K562 (cell line): Measurements from ENCODE around the gene ANKRD10.

Experiments
- ESRRA ChIP-seq: fragments of 450-650 bp; IDR thresholded peaks from 2 replicates; pipeline ENCODE4 v1.6.1; 2014; ENCODE audit warnings: low read depth, mild to moderate bottlenecking, moderate library complexity, borderline replicate concordance
- HDGF ChIP-seq: fragments of 450-650 bp; IDR thresholded peaks from 2 replicates; pipeline ENCODE4 v1.6.1; 2016
- POLR2A ChIP-seq: fragments of 450-650 bp; conservative IDR thresholded peaks from 2 replicates; pipeline ENCODE4 v1.6.1; 2016
- POLR2AphosphoS5 ChIP-seq: IDR thresholded peaks from 2 replicates; pipeline ENCODE4 v1.6.1; 2011; ENCODE audit warnings: mild to moderate bottlenecking, low read depth, low read length, moderate library complexity; ENCODE audit not compliant: control insufficient read depth, insufficient read depth
- SPI1 ChIP-seq: IDR thresholded peaks from 2 replicates; pipeline ENCODE4 v1.6.1; 2011; ENCODE audit warnings: low read depth, low read length, control low read depth, borderline replicate concordance
- ZC3H4 ChIP-seq: sonication (generic); formaldehyde crosslinking; IDR thresholded peaks from 2 replicates; pipeline ENCODE4 v1.9.0; 2021; ENCODE audit warnings: missing genetic modification reagents, borderline replicate concordance
- ZFP1 ChIP-seq: fragments of 450-650 bp; formaldehyde crosslinking; IDR thresholded peaks from 2 replicates; pipeline ENCODE4 v1.4.0; 2020; ENCODE audit warnings: mild to moderate bottlenecking, mixed read lengths
- ZNF133 ChIP-seq: fragments of 250-450 bp; sonication (Bioruptor Pico); IDR thresholded peaks from 2 replicates; pipeline ENCODE4 v1.4.0; 2020; ENCODE audit warnings: mild to moderate bottlenecking
- TF ChIP-seq, protein P1 (sequence below): fragments of 250-450 bp; sonication (Bioruptor Pico); IDR thresholded peaks from 2 replicates; pipeline ENCODE4 v1.5.0; 2020; ENCODE audit warnings: mild to moderate bottlenecking, borderline replicate concordance
- TF ChIP-seq, protein P2 (sequence below): sonication (generic); formaldehyde crosslinking; IDR thresholded peaks from 2 replicates; pipeline ENCODE4 v1.8.0; 2022; ENCODE audit warnings: mild to moderate bottlenecking, low read depth, missing genetic modification reagents
- TF ChIP-seq, protein P3 (sequence below), 2 experiments: fragments of 450-650 bp; IDR thresholded peaks; 2 replicates each; pipeline ENCODE4 v1.6.1; 2018; ENCODE audit warnings: mild to moderate bottlenecking in 2 of 2, low read depth in 1 of 2; ENCODE audit not compliant: partially characterized antibody in 2 of 2
- TF ChIP-seq, protein P4 (sequence below), 3 experiments: IDR thresholded peaks in 2 of 3; conservative IDR thresholded peaks in 1 of 3; 2 replicates each; pipeline ENCODE4 v1.5.1; 2011 to 2012; ENCODE audit warnings: low read length in 3 of 3, mild to moderate bottlenecking in 3 of 3, control low read depth in 2 of 3, improper control_type of control experiment in 1 of 3, inconsistent platforms in 1 of 3, low read depth in 1 of 3, mixed read lengths in 1 of 3, moderate library complexity in 1 of 3; ENCODE audit not compliant: insufficient read depth in 2 of 3

DNA sequence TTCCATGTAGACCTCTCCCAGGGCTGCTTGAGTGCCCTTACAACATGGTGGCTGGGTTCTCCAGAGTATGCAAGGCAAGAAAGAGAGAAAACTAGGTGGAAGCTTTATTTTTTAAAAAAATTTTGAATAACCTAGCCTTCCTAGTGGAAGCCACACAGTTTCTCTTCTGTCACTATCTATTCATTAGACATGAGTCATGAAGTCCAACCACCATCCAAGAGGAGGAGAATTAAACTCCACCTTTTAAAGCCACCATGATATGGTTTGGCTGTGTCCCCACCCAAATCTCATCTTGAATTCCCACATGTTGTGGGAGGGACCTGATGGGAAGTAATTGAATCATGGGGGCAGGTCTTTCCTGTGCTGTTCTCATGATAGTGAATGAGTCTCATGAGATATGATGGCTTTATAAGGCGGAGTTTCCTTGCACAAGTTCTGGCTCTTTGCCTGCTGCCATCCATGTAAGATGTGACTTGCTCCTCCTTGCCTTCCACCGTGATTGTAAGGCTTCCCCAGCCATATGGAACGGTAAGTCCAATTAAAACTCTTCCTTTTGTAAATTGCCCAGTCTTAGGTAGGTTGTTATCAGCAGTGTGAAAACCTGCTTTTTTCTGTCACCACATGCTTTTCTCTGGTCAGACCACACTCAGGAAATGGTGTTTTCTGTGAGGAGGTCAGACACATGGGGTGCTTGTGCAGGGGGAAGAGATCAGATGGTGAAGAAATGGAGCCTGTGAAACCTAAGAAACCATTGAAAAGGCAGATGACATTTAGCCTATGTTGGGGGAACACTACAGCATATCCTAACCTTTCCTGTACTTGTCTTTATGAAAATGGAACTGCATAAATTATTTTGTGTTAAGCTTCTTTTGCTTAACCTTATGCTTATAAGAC, 57.7 kb downstream of the ANKRD10 start:
- TF ChIP-seq POLR2A (no peak), SPI1 (no peak), HDGF (no peak), ZC3H4 (CRISPR knock-in tag) (no peak), POLR2AphosphoS5 (no peak), ESRRA (no peak), ZFP1 (CRISPR knock-in tag) (no peak), ZNF133 (CRISPR knock-in tag) (no peak)
- TF ChIP-seq, protein P1, sequence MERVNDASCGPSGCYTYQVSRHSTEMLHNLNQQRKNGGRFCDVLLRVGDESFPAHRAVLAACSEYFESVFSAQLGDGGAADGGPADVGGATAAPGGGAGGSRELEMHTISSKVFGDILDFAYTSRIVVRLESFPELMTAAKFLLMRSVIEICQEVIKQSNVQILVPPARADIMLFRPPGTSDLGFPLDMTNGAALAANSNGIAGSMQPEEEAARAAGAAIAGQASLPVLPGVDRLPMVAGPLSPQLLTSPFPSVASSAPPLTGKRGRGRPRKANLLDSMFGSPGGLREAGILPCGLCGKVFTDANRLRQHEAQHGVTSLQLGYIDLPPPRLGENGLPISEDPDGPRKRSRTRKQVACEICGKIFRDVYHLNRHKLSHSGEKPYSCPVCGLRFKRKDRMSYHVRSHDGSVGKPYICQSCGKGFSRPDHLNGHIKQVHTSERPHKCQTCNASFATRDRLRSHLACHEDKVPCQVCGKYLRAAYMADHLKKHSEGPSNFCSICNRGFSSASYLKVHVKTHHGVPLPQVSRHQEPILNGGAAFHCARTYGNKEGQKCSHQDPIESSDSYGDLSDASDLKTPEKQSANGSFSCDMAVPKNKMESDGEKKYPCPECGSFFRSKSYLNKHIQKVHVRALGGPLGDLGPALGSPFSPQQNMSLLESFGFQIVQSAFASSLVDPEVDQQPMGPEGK (CRISPR knock-in tag), result no peak
- TF ChIP-seq, protein P2, sequence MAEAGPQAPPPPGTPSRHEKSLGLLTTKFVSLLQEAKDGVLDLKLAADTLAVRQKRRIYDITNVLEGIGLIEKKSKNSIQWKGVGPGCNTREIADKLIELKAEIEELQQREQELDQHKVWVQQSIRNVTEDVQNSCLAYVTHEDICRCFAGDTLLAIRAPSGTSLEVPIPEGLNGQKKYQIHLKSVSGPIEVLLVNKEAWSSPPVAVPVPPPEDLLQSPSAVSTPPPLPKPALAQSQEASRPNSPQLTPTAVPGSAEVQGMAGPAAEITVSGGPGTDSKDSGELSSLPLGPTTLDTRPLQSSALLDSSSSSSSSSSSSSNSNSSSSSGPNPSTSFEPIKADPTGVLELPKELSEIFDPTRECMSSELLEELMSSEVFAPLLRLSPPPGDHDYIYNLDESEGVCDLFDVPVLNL (CRISPR knock-in tag), result no peak
- TF ChIP-seq, protein P3, sequence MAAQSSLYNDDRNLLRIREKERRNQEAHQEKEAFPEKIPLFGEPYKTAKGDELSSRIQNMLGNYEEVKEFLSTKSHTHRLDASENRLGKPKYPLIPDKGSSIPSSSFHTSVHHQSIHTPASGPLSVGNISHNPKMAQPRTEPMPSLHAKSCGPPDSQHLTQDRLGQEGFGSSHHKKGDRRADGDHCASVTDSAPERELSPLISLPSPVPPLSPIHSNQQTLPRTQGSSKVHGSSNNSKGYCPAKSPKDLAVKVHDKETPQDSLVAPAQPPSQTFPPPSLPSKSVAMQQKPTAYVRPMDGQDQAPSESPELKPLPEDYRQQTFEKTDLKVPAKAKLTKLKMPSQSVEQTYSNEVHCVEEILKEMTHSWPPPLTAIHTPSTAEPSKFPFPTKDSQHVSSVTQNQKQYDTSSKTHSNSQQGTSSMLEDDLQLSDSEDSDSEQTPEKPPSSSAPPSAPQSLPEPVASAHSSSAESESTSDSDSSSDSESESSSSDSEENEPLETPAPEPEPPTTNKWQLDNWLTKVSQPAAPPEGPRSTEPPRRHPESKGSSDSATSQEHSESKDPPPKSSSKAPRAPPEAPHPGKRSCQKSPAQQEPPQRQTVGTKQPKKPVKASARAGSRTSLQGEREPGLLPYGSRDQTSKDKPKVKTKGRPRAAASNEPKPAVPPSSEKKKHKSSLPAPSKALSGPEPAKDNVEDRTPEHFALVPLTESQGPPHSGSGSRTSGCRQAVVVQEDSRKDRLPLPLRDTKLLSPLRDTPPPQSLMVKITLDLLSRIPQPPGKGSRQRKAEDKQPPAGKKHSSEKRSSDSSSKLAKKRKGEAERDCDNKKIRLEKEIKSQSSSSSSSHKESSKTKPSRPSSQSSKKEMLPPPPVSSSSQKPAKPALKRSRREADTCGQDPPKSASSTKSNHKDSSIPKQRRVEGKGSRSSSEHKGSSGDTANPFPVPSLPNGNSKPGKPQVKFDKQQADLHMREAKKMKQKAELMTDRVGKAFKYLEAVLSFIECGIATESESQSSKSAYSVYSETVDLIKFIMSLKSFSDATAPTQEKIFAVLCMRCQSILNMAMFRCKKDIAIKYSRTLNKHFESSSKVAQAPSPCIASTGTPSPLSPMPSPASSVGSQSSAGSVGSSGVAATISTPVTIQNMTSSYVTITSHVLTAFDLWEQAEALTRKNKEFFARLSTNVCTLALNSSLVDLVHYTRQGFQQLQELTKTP (IDR thresholded peaks at IDR 0.05; ENCODE audit: low read depth in 1 of 2, partially characterized antibody in 2 of 2), result no peak
- TF ChIP-seq, protein P4, sequence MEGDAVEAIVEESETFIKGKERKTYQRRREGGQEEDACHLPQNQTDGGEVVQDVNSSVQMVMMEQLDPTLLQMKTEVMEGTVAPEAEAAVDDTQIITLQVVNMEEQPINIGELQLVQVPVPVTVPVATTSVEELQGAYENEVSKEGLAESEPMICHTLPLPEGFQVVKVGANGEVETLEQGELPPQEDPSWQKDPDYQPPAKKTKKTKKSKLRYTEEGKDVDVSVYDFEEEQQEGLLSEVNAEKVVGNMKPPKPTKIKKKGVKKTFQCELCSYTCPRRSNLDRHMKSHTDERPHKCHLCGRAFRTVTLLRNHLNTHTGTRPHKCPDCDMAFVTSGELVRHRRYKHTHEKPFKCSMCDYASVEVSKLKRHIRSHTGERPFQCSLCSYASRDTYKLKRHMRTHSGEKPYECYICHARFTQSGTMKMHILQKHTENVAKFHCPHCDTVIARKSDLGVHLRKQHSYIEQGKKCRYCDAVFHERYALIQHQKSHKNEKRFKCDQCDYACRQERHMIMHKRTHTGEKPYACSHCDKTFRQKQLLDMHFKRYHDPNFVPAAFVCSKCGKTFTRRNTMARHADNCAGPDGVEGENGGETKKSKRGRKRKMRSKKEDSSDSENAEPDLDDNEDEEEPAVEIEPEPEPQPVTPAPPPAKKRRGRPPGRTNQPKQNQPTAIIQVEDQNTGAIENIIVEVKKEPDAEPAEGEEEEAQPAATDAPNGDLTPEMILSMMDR (IDR thresholded peaks at IDR 0.05 in 2 of 3, conservative IDR thresholded peaks at IDR 0.05 in 1 of 3; ENCODE audit: insufficient read depth in 2 of 3, low read depth in 1 of 3, low read length in 3 of 3), result no peak
